CD4-positive, alpha-beta T cell treated with Interleukin-15 for 1 hour (primary cell): ENCODE data around the gene TM4SF1.
"Not testable (repeated sequence)": the region's sequence is repeated elsewhere in the genome, so short reads cannot be mapped to it uniquely, and the experiment has no call there.

Experiments used
- DNase-seq: peaks from one replicate; pipeline ENCODE4 v3.0.0-alpha.2; 2020

The TM4SF1 gene

DNA sequence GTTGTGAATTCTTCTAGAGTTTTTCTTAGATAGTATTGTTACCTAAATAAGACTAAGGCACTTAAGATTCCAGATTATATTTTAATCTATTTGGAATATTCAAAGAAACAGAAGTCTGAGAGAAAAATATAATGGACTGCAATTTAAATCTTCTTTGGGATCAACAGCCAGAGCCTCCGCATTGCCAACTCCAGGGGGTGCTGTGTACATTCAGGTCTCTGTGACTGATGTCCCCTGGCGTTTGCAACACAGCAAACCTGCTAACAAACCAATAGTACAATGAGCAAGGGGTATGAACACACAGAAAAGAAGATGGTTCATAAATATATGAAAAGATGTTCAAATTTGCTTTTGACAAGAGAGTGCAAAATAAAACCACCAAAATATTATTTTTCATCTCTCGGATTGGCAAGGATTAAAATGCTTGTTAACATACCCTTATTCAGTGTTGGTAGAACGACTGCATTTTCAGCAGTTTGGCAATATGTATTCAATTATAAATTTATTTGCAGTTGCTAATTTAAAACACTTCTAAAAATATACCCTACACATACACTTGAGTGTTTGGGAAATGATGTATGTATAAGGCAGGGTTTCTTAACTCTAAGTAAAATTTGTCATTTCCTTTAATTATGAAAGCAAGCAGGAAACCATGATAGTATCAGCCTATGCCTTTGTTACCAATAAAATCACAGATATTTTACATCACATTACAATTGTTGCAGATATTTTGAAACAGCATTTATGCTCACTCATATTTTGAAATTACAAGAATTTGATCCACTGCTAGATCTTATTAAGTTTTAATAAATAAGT, 16.1 kb upstream of the TM4SF1 start:
- peak; percentile 45 for DNase-seq

DNA sequence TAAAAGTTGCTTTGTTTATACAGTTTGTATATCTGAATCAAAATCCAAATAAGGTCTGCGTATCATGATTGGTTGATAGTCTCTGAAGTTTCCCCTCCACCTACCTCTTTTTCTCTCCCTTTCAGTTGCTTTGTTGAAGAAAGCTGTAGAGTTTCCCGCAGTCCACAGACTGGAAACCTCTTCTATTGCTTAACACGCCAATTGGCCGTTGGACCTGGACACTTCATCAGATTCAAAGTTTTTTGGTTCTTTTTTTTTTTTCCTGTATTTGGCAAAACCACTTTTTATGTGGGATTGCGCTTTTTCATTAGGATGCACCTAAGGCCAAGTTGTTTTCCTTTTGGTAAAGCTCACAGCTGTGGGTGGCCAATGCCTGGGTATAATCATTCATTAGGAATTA, 14.5 kb upstream of the TM4SF1 start:
- no peak for DNase-seq

DNA sequence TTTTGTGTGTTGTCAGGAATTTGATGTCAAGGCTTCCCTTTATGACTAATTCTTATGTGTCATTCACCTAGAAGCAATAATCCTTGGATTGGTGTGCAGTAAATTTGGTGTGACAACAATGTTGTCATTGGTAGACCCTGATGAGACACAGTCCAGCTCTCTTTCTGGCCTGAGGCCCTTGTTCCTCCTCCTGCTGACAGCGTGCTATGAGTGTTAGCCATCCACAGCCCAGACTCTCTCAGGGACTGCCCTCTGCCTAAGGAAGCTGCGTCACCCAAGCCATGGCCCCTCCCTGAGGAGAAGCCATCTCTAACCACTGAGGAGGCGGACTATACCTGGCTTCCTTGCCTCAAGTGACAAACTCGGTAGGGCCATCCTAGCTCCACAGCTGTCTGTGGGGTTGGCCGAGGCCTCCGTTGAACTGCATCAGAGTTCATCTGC, 13.3 kb upstream of the TM4SF1 start:
- DNase-seq = no peak

DNA sequence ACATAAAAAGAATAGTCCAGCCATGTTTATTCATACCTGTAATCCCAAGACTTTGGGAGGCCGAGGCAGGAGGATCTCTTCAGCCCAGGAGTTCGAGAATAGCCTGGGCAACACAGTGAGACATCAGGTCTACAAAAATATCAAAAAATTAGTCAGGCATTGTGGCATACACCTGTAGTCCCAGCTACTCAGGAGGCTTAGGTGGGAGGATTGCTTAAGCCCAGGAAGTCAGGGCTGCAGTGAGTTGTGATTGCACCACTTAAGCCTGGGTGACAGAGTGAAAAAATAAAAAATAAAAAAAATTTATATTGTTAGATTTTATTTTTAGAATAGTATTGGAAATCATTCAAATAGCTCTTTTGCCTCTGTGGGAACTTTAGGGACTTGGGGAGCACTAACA, 12.8 kb upstream of the TM4SF1 start:
- no peak for DNase-seq

DNA sequence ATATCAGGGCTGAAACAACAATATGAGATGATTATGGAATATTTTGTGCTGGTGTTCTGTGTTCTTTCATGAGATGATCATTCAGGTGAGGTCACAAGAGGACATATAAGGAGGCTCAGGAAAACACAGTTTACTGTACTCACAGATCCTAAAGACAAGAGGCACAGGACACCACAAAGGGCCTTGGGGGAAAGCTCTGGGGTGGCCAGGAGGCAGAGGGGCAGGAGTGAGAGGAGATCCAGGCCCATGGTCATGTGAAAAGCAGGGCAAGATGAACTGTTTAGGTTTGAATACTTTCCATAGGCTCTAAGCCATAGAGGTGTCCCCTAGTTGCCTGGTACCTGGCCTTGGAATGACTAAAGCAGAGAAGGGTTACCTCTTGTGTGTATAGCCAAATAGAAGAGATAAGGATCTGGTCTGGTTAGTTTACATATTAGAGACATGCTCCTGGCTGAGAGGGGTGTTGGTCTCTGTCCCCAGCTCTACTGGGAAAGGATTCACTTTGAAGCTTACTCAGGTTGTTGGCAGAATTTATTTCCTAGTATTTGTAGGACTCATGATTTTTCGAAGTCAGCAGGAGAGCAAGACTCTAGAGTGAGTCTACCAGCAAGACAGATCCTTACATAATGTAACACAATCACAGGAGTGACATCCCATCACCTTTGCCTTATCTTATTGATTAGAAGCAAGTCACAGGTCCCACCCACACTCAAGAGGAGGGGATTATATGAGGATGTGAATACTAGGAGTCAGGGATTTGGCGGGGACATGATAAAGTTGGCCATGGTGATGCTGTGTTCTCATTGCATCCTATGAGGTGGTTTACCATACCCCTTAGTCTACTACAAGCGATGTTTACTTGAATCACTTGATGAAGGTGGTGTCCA, 11.3 kb upstream of the TM4SF1 start:
- no peak for DNase-seq

DNA sequence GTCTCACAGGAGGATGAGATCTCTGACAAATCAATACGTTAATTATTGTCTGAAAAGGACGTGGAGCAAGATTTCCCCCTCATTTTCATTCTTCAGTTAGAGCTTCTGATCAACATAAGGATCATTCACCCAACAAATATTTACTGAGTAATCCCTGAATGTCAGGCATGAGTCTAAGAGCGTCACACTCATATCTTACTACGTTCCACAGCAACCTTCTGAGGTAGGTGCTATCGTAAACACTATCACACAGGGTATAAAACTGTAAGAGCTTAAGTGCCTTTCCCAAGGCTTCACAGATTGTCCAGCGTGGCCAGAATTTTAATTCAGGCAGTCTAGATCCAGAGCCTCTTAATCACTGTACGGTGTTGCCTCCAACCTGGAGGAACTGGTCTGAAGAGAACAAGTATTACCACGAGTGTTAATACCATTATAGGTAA, 10.6 kb upstream of the TM4SF1 start:
- no peak for DNase-seq

DNA sequence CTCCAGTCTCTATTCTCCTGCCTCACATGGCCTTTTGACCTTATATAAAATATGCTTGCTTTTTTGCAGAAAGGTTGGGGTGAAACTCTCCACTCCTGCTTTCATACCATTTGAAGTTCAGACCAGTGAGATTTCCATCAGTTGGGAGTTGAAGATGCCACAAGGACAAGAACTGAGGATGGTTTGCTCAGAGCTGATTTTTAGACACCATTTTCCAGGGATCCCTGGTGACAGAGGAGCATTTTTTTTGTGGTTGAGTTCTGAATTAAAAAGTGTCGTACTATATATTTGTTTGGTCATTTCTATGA, 8.8 kb upstream of the TM4SF1 start:
- no peak for DNase-seq

DNA sequence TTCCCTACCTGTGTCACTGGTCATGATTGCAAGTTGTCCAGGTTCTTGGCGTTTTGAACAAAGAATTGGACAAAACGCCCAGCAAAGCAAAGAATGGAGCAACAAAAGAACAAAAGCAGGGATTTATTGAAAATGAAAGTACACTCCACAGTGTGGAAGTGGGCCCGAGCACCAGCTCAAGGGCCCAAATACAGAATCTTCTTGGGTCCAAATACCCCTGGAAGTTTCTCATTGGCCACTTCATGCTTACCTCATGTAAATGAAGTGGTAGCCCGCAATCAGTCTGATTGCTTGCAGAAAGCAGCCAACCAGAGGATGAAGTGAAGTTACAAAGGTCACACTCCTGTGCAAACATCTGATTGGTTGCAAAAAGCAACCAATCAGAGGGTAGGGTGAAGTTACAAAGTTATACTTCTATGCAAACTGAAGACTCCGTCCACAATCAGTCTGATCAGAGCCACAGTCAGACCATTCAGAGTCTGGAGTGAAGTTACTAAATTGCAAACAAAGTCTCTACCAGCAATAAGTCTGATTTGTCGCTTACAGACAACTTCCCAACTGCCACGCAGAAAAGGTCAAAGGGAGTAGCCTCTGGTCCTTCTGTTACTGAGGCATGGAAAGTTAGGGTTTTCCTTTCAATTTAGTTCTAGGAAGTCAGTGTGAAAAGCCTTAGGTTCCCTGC, 8.3 kb upstream of the TM4SF1 start:
- no peak for DNase-seq

DNA sequence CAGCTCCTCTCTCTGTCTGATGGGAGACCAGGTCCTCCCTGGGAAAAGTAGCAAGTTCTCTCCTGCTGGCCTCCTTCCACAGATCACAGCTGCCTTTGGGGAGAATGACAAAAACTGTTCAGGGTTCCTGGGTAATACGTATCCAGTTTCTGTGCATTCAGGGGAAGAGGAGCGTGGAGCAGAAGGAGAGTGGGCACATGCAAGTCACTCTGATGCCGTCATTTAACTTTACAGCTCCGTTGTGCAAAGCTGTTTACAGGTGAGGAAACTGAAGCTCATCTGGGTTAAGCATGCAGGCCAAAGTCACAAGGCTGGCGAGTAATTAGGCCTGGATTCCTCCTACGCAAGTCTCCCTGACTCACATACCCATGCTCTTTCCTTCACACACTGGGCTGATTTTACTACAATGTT, 7.5 kb upstream of the TM4SF1 start:
- no peak for DNase-seq

DNA sequence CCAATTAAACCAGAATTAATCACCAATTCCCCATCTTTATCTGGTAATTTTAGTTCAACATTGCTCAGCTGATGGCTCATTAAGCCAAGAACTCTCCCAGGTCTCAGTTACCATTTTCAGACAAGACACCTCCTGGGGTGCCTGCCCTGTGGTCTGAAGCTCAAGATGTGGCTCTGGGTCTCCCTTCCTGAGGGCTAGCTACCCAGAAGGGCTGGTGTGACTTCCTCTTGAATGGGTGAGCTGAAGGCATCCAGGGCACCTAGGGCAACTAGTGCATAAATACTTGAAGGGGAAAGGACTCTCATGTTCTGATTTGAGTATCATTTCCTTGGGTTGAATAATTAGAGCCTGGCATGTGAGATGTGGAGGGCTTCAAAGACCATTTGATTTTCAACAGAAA, 6.7 kb upstream of the TM4SF1 start:
- DNase-seq = no peak

DNA sequence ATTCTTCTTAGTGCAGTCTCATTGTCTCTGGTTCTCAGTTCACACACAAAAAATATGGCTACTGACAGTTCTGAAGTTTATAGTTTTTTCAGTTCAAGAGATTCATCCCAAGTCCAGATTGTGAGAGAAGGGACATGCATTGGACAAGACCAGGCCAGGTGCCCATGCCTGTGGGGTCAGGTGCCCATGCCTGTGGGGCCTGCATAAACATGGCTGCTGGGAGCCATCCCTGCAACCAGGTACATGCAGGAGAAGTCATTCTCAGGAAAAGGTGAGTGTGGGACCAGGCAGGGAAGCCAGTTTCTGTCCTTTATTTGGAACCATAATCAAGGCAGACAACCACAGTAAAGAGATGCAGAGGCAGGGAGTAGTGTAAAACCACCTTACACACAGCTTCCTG, 6.3 kb upstream of the TM4SF1 start:
- DNase-seq = no peak

DNA sequence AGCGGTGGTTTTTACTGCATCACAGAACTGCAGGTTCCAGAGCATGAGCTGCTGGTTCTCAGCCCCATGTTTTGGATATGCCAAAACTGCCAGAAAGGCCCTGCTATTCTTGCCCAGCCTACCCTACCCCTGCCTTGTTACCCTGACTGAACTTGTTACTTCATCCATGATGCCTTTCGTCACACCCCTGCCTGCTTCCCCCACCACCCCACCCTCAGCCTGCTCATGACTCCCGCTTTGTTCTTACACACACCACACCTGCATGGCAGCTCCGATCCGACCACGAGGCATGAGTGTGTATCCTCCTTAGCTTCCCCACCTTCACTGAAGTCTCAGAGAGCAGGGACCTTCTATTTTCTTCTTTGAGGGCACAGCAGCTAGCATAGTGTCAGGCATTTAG, 5.1 kb upstream of the TM4SF1 start:
- no peak for DNase-seq

DNA sequence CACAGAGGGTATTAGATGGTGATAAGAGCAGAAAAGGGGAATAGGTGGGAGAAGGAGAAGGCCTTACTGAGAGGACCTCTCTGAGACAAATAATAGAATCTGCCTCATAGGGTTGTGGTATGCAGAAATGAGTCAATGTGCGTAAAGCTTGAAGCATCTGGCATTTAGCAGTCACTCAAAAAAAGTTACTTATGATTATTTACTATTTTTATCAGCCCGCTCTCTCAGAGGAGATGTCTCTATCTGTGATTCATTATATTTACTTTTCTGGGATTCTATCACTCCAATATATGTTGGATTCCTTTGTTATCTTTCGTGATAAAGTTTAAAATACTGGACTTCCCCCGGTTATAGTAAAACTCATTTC, 4.6 kb upstream of the TM4SF1 start:
- DNase-seq = no peak

DNA sequence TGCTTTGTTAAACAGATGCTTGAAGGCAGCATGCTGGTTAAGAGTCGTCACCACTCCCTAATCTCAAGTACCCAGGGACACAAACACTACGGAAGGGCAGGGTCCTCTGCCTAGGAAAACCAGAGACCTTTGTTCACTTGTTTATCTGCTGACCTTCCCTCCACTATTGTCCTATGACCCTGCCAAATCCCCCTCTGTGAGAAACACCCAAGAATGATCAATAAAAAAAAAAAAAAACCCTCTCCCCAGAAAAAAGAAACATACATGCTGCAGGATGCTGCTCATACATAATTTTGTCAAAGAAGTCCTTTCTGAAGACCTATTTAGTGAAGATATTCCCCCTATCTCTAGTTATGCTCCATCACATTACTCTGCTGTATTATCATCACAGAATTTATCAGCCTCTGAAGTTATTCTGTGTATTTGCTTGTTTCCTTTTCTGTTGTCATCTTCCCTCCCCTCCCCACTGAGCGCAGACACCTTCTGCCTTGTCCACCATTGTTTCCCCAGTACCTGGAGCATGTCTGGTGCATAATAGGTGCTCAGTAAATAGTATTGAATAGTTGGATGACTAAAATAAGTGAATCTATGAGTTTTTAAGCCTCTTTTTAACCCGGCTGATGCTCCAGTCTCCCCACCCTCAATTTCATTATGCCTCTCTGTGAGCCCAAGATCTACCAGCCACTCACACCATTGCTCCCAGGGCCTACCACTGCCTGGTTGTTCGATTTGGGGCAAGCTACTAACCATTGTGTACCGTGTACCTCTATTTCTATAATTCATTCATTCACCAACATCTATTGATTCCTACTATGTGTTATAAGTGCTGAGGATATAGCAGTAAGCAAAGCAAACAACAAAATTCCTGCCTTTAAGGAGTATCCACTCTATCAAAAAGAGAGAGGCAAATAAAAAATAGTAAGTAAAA, 4.0 kb upstream of the TM4SF1 start:
- DNase-seq = no peak

DNA sequence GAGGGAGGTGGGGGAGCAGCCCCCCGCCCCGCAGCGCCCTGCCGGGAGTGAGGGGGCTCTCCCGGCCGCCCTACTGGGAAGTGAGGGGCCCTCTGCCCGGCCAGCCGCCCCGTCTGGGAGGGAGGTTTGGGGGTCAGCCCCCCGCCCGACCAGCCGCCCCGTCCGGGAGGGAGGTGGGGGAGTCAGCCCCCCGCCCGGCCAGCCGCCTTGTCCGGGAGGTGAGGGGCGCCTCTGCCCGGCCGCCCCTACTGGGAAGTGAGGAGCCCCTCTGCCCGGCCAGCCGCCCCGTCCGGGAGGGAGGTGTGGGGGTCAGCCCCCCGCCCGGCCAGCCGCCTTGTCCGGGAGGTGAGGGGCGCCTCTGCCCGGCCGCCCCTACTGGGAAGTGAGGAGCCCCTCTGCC, 2.8 kb upstream of the TM4SF1 start:
- DNase-seq = not testable (repeated sequence)

DNA sequence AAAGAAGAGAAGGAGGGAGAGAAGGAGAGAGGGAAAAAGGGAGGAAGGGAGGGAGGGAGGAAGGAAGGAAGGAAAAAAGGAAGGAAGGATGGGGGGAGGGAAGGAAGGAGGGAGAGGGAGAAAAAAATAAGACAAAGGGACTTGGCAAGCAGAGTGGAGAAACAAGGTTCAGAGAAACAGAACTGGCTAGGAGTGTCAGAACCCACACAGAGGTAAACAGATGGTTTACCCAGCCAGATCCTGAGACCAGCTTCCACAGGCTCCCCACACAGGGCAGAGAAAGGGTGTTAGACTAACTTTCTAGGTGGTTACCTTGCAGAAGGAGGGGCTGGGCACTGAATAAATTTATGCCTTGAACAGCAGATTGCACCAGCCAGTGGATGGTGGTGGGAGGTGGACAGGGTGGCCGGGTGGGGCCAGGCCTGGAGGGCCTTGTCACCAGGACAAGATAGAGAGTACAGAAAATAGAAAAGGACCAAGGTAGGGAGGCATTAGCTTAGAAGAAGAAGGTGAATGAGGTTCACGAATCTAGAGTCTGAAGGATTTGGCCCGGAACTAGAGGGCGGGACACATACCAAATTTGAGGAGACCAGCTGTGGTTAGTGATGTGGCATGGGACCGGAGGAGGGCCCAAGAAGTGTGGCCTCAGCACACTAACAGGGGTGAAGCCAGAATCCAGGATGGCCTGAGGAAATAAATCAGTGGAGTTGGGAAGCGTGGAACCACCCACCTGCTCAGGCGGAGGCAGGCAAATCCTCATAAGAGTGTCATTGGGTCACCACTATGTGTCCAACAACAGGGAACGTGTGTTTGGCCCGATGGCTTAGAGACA, 1.2 kb upstream of the TM4SF1 start:
- DNase-seq = no peak

DNA sequence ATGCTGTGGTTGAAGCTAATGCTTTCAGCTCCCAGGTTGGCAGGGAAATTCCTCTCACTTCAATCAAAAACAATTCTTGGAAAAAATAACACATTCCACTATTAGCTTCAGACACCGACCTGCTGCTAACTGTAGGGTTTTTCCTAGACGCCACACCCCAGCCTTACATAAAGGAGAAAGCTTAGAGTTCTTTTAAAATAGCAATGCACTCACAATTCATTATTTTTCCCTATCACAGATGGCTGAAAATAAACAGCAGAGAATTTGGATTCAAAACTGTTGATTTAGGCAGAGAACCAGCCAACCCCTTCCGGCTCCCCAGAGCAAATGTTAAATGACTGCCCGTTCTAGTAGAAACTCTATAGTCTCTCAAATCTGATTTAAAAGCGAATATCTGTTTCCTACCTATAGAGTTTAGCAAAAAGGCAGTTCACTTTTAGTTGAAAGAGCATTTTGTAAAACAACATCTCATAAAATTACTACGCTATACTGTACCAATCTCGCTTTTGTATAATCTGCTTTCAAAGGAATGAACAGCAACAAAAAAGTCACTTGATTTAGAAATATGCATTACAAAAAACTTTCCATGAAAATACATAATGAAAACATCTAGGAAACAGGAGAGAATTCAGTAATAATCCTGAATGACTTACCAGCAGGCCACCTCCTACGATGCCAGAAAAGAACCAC, 586 bp downstream of the TM4SF1 start:
- DNase-seq = no peak

DNA sequence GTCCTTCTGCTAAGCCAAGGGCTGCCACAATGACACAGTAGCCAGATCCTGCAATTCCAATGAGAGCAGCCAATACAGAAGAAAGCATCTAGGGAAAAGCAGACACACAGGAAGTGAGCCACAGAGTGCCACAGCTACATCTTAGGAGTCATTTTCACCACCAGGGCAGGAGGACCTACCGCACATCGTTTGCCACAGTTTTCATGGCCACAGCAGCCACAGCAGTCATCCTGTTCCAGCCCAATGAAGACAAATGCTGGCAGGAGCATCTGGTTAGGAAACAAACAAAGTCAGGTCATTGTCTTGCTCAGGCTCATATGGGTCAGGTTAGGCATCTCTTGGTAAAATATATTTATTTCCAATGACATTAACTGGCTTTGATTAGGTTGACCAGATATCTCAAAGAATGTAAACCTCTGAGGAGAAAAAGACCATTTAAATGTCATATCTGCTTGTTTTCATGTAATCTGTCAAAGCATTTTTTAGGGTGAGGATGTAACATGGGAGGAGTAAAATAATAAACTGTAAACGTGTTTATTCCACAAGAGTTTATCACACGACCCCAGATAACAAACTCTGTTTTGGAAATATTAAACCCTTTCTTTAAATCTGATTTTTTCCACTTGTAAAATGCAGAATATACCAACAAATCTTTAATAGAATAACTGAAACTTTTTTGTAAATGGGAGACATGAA, 1.8 kb downstream of the TM4SF1 start:
- DNase-seq = no peak

DNA sequence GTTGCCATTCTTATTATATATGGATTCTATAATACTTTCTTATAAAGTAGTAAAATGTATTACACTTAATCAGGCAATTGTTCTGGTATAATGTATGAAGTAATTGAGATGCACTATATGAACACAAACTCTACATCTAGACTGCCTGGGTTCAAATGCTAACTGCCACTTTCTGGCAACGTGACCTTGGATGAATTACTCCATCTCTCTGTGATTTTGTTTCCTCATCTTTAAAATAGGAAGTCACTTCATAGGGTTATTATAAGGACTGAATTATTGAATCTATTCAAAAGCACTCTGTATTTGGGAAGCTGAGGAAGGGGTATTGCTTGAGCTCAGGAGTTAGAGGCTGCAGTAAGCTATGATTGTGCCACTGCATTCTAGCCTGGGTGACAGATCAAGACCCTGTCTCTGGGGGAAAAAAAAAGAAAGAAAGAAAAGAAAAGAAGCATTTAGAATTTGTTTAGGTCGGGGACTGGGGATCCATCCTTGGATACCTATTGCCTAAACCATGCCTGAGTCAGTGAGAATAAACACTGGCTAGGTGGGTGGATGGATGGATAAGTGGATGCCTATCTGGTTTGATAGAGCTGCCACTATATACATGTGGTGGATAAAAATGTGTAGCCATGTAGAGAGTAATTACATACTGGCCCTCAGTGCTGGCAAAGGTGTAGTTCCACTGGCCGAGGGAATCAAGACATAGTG, 2.5 kb downstream of the TM4SF1 start:
- DNase-seq = no peak

DNA sequence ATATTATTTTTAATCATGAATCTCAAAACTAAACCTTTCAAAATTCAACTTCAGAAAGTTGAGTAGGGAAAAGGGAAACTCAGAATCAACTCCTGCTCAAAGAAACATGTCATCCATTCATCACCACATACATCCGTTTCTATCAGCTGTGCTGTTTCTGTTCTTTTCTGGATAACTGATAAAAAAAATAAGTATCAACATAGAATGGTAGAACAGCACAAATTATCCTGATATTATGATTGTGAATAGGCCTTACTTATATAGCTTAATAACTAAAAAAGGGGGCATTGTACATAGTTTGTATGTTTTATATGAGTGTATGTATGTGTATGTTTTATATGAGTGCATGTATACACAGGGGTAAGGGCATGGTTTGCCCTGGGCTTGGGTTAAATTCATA, 3.1 kb downstream of the TM4SF1 start:
- no peak for DNase-seq
